Activated T-helper 17 cell treated with anti-CD3 and anti-CD28 coated beads, Interleukin-2, amount 50 U/mL, for 72 hours (primary cell): ENCODE results near the gene PYROXD2. TPM values are rescaled to one million over a fixed set of nuclear protein-coding genes. Genes with fewer than 3 reads are reported as not detected.

Source experiments
- ATAC-seq: fragments of 150-1000 bp; cut with Tn5 transposase; replicated peaks from 2 replicates; pipeline ENCODE4 v1.10.0; 2021; ENCODE audit warnings: mild to moderate bottlenecking, moderate library complexity
- H3K27ac Mint-ChIP-seq: one replicate; pipeline ENCODE4 v1.8.0; 2022; ENCODE audit warnings: mixed read lengths
- H3K27me3 Mint-ChIP-seq: one replicate; pipeline ENCODE4 v1.8.0; 2022; ENCODE audit warnings: mixed read lengths
- H3K36me3 Mint-ChIP-seq: one replicate; pipeline ENCODE4 v1.8.0; 2022; ENCODE audit warnings: low read depth, mild to moderate bottlenecking, mixed read lengths
- H3K4me1 Mint-ChIP-seq: one replicate; pipeline ENCODE4 v1.8.0; 2022; ENCODE audit warnings: mixed read lengths
- H3K4me3 Mint-ChIP-seq: one replicate; pipeline ENCODE4 v1.8.0; 2022; ENCODE audit warnings: mild to moderate bottlenecking, mixed read lengths
- H3K9me3 Mint-ChIP-seq: one replicate; pipeline ENCODE4 v1.8.0; 2022; ENCODE audit warnings: mixed read lengths
- total RNA-seq, 2 donors: library from RNA; stranded (reverse); gene quantifications; one replicate each; pipeline ENCODE4 v1.2.3, GENCODE V29; 2022

Gene PYROXD2
- total RNA-seq, 2 donors from 2014 or later = 5.1 to 7.0 TPM

DNA sequence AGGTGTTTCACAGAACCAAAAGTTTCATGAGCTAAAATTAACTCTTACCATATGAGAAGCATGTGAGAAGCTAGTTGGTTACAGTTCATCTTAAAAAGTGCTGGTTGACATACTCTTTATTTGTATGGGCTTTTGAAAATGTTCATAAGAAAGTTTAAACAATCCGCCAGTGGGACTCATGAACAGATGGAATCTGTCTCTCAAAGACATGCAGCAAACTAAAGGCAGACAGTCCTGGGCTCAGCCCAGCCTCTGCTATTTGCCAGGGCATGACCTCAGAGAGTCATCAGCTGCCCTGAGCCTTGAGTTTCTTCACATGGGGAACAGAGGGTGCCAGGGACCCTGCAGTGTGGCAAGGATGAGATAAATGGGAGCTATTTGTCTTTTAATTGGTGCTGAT lies 3.2 kb downstream of the PYROXD2 start:
- Mint-ChIP-seq H3K27ac (no peak overlapping the region), H3K4me1 (peaks cover 7% of the 10 kb centered on the region), H3K36me3 (peaks cover 2% of the 10 kb centered on the region), H3K9me3 (no peaks in the 10 kb centered on the region), H3K27me3 (no peaks in the 10 kb centered on the region), H3K4me3 (no peak overlapping the region)
- ATAC-seq = no peak

DNA sequence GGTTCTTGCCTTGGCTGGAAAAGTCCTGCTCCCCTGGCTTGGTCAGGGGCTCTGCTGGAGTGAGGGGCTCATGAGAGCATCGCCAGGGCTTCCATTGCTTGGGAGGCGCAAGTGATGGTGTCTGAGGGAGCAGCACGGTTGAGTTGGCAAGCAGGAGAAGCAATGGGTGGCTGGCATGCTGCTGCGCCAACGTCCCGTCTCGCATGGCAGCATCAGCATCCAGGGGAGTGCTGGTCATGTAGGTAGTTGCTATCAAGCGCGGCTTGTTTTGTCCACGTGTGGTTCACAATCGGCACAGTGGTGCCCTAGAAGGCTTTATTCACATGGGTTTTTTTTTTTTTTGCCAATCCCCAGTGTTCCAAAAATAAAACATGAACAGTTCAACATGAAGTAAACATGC lies 3.8 kb downstream of the PYROXD2 start:
- Mint-ChIP-seq H3K27me3 (no peaks in the 10 kb centered on the region), H3K27ac (no peak overlapping the region), H3K4me3 (no peak overlapping the region), H3K9me3 (no peaks in the 10 kb centered on the region), H3K36me3 (no peaks in the 10 kb centered on the region), H3K4me1 (peaks cover 7% of the 10 kb centered on the region)
- ATAC-seq = no peak

DNA sequence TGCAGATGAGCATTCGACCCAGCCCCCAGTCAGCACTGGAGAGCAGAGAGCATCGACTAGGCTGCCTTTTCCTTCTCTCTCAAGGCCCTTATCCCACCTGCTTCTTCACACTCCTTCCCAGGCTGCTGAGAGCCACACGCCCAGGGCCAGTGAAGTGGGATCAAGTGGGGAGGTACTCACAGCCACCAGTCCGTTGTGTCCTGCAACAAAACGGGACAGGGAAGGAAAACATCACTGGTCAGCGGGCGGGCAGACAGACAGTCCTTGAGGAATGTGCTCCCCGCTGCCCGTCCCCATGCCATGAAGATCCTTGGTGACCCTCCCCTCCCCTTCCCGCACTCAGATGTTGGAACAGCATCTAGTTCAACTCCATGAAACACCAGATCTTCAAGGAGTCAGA lies 4.2 kb downstream of the PYROXD2 start:
- no peaks in the 10 kb centered on the region for H3K36me3 Mint-ChIP-seq
- H3K27me3 Mint-ChIP-seq = no peaks in the 10 kb centered on the region
- H3K4me1 Mint-ChIP-seq = peaks cover 7% of the 10 kb centered on the region
- H3K27ac Mint-ChIP-seq = no peak overlapping the region
- no peak overlapping the region for H3K4me3 Mint-ChIP-seq
- H3K9me3 Mint-ChIP-seq = no peaks in the 10 kb centered on the region
- ATAC-seq = no peak

DNA sequence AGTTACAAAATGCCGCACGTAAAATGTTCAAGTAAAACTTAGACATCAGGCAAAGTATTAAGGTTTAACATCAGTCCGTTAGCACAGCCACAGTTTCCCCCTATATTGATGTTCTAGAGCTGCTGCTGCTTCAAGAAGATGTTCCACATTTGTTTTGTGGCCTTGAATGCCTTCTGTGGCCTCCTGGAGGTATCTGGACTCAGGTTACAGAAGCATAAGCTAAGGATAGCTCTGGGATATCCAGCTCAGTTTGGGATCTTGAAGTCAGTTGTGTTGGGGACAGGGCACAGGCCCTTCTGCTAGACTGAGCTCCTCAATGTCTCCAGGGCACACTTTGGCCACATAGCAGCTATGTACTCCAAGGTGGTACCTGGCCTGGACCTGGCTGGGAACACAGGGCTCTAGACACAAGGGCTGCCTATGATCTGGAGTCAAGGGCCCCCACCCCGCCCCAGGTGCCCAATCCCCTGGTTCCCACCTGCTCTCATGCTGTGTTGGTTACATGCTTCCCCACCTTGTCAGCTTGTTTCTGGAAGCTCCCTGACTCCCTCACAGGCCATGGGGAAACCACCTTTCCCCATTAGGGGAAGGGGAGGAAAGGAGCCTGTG lies 4.7 kb downstream of the PYROXD2 start:
- H3K27me3 Mint-ChIP-seq = no peaks in the 10 kb centered on the region
- peaks cover 7% of the 10 kb centered on the region for H3K4me1 Mint-ChIP-seq
- no peaks in the 10 kb centered on the region for H3K9me3 Mint-ChIP-seq
- ATAC-seq = no peak
- no peaks in the 10 kb centered on the region for H3K36me3 Mint-ChIP-seq
- no peak overlapping the region for H3K4me3 Mint-ChIP-seq
- no peak overlapping the region for H3K27ac Mint-ChIP-seq

DNA sequence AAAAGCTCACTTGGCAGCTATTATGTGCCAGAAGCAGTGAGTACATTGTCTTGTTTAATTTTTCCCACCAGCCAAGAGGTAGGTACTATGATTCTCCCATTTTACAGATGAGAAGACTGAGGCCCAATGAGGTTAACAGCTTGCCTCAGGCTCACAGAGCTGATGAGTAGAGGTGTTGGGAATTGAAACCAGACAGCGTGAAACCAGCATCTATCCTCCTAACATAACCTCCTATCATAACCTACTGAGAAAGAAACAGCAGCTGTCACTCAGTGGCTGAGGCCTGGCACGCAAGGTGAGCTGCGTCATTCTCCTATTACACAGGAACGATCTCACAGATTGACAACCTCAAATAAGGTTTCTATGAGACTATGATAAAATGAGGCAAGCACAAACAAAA lies 6.2 kb downstream of the PYROXD2 start:
- H3K4me1 Mint-ChIP-seq = peaks cover 7% of the 10 kb centered on the region
- H3K27me3 Mint-ChIP-seq = no peaks in the 10 kb centered on the region
- peaks cover 2% of the 10 kb centered on the region for H3K36me3 Mint-ChIP-seq
- H3K4me3 Mint-ChIP-seq = no peak overlapping the region
- H3K27ac Mint-ChIP-seq = no peak overlapping the region
- ATAC-seq = no peak
- no peaks in the 10 kb centered on the region for H3K9me3 Mint-ChIP-seq

DNA sequence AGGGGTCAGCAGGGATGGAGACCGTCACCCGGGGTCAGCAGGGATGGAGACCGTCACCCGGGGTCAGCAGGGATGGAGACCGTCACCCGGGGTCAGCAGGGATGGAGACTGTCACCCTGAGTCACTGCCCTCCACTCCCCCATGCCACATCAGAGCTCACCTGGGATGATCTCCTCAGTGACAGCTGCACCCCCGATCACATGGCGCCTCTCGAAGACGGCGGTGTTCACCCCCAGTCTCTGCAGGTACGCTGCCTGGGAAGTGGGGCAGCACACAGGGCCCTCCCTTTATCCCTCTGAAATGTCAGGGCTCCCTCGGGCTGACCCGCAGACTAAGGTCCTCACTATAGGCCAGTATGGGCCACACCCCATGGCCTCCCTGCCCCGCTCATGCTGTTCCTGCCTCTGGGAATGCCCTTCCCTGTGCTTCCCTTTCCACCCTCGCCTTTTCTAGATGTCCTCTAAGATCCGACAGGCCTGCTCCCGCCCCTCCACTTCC lies 7.2 kb downstream of the PYROXD2 start:
- no peak overlapping the region for H3K27ac Mint-ChIP-seq
- H3K9me3 Mint-ChIP-seq = no peaks in the 10 kb centered on the region

DNA sequence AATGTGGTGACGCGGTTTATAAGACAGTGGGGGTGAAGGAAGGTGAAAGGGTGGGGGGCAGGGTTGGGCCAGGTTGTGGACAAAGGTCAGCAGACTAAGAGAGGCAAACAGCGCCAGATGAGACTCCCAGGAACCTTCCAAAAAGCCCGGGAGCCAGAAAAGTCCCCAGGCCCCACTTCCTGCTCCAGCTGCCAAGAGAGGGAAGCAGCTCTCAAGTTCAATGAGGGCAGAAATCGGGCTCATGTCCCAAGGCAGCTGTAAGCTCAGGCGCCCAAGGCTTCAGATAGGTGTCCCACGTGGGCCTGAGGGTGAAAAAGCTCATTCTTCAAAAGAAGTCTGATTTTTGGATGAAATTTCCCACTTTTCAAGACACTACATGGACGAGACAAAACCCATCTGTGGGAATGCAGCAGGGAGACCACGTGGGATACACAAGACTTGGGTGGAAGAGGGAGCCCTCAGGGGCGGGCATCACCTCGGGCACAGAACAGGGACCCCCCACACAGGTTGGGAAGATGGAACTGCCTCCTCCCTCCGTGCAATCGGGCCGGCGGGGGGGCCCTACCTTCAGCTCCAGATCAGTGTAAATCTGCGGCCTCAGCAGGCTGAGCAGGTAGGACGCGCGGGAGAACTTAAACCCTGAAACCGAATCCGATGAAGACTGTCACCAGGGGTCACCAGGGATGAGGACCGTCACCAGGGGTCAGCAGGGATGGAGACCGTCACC lies 7.8 kb downstream of the PYROXD2 start:
- Mint-ChIP-seq H3K27ac (no peak overlapping the region), H3K9me3 (no peaks in the 10 kb centered on the region), H3K4me3 (no peak overlapping the region), H3K27me3 (no peaks in the 10 kb centered on the region), H3K36me3 (peaks cover 12% of the 10 kb centered on the region), H3K4me1 (peaks cover 12% of the 10 kb centered on the region)
- no peak for ATAC-seq

More for the DNA sequence above, 7.2 kb downstream of the PYROXD2 start:
- Mint-ChIP-seq H3K36me3 (peaks cover 7% of the 10 kb centered on the region), H3K4me1 (peaks cover 12% of the 10 kb centered on the region), H3K4me3 (no peak overlapping the region), H3K27me3 (no peaks in the 10 kb centered on the region)
- no peak for ATAC-seq

DNA sequence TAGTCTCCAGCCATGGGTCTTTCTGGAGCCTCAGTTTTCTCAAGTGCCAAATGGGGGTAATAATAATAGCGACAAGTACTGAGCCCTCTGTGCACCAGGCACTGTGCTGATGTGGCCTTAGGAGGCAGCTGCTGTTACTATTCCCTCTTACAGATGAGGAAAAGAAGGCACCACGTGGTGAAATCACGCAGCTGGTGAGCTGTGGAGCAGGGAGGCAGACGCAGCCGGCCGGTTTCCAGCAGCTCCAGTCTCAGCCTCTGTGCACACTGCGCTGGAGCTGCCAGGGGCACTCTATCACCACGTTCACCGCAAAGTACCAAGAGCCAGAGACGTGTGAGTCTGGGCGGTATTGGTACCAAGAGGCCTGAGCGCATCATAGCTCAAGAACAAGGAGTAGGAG lies 9.6 kb downstream of the PYROXD2 start:
- H3K4me3 Mint-ChIP-seq = no peak overlapping the region
- no peaks in the 10 kb centered on the region for H3K27me3 Mint-ChIP-seq
- no peaks in the 10 kb centered on the region for H3K9me3 Mint-ChIP-seq
- no peak overlapping the region for H3K27ac Mint-ChIP-seq
- peaks cover 12% of the 10 kb centered on the region for H3K4me1 Mint-ChIP-seq
- no peak for ATAC-seq
- peaks cover 12% of the 10 kb centered on the region for H3K36me3 Mint-ChIP-seq

DNA sequence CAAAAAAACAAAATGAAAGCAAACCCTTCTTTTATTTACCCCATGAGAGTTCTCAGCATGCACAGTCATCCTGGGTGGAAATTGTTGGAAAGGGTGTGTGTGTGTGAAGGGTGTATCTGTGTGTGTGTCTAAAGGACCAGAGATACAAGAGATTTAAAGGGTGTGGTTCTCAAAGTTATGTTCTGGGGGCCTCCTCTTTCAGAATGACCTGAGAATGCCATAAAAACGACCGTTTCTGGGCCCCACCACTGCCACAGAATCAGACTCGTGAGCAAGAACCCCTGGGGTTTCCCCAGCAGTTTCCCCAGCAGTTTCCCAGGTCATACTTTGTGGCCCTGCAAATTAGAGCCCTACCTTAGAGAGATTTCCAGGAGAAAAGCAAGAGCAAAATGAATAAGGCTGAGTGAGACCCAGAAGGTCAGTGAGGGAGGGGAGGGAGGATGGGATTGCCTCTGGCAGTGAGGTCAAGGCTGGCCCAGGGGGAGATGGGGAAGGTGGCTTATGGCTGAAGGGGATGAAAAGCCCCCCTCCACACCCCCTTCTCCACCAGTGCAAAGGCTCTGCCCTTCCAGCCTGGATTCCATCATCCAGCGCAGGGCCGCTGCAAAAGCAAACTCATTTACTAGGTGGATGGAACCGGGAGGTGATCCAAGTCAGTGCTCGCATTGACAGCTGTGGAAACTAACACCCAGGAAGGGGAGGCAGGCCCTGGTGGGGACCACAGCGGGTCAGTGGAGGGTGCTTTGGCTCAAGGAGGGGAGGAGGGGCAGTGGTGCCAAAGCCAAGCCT lies 10.2 kb downstream of the PYROXD2 start:
- Mint-ChIP-seq H3K27ac (peak overlapping the region; percentile 84), H3K27me3 (no peaks in the 10 kb centered on the region), H3K36me3 (peaks cover 12% of the 10 kb centered on the region), H3K4me1 (peaks cover 12% of the 10 kb centered on the region), H3K9me3 (no peaks in the 10 kb centered on the region), H3K4me3 (peak overlapping the region; percentile 33)
- ATAC-seq = peak; percentile 70

DNA sequence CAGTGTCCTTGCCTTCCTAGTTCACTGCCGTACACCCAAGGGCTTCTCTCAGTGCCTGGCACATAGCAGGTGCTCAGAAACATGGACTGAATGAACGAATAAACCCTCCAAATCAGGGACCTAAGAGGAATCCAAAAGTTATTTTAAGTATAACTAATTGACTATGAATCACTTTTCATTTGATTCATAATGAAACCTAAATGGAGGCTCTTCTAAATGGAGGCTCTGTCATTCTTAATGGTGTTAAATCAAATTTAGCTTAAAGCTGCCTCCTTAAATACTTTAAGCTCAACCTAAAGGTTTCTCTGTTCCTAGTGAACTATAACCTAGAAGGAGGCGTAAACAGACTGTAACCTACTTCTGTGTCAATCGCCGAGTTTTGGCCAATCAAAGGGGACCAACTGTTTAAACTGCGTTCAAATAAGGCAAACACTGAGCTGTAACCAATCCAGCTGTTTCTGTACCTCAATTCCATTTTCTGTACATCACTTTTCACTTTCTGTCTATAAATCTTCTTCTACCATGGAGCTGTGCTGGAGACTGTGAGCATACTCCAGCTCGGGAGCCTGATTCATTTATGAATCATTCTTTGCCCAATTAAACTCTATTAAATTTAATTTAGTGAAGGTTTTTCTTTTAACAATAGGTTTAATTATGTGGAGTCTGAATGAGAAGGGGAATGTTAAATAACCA lies 11.0 kb downstream of the PYROXD2 start:
- H3K4me1 Mint-ChIP-seq = peaks cover 12% of the 10 kb centered on the region
- H3K27ac Mint-ChIP-seq = peak overlapping the region; percentile 84
- H3K27me3 Mint-ChIP-seq = no peaks in the 10 kb centered on the region
- H3K4me3 Mint-ChIP-seq = peak overlapping the region; percentile 33
- peaks cover 12% of the 10 kb centered on the region for H3K36me3 Mint-ChIP-seq
- peak; percentile 59 for ATAC-seq
- no peaks in the 10 kb centered on the region for H3K9me3 Mint-ChIP-seq

DNA sequence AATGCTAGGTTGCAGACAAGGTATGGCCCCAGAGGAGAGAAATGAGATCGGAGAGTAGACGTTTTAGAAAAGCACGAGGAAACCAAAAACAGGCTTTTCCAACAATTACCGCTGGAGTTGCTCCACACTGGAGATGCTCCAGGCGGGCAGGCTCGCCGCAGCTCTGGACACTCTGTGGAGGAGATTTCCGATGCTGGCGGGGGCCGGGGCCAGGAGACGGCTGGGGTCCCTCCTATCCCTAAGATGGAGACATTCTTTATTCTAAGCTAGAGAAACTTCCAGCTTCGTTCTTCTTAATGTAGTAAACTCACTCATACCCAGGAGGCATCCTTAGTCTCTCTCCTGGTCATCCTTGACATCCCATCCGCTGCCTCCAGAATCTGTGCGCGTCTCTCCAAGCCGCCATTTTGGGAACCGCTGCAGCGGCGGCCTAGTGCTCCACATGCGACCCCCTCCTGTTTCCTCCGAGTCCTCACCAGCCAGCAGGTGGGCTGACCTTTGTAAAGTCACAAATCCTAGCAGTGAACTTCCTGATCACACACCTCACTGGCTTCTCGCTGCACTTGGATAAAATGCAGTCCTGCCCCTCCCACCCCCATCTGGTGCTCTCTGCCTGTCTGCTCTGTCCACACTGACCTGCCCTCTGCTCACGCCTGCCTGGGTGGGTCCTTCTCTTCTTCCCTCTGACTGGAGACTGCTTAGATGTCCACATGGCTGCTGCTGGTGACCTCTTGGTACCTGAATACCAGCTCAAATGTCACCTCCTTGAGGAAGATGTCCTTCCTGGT lies 11.9 kb downstream of the PYROXD2 start:
- peak overlapping the region; percentile 84 for H3K27ac Mint-ChIP-seq
- H3K9me3 Mint-ChIP-seq = no peaks in the 10 kb centered on the region
- no peaks in the 10 kb centered on the region for H3K27me3 Mint-ChIP-seq
- H3K4me3 Mint-ChIP-seq = peak overlapping the region; percentile 33
- peaks cover 12% of the 10 kb centered on the region for H3K36me3 Mint-ChIP-seq
- peaks cover 12% of the 10 kb centered on the region for H3K4me1 Mint-ChIP-seq
- ATAC-seq = no peak

DNA sequence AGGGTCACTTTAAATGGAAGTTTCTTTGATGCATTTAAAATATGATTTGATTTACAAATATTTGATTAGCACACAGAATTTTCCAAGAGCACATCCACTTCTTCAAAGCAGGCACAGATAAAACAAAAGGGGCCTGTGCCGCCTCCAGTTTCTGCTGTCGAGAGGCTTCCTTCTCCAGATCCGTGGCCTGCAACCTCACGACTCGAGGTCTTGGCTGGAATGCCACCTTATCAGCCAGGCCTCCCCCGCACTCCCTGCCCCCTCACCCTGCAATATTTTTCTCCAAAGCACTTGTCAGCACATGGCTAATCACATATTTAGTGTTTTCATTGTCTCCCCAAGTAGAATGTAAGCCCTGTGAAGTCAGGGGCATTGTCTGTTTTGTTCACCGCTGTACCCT lies 12.5 kb downstream of the PYROXD2 start:
- Mint-ChIP-seq H3K27me3 (no peaks in the 10 kb centered on the region), H3K4me1 (peaks cover 12% of the 10 kb centered on the region), H3K9me3 (no peaks in the 10 kb centered on the region), H3K4me3 (no peak overlapping the region), H3K36me3 (peaks cover 12% of the 10 kb centered on the region), H3K27ac (no peak overlapping the region)
- no peak for ATAC-seq

DNA sequence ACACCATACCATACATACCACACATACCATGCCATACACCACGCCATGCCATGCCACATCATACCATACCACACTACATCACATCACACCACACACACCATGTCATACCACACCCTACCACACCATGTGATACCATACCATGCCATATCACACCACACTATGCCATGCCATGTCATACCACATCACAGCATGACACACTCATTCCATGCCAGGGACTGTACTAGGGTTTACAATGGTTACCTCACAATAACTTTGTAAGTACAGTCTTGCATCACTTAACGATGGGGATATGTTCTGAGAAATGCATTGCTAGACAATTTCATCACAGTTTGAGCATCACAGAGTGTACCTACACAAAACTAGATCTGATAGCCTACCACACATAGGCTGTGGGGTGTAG lies 14.5 kb downstream of the PYROXD2 start:
- no peak overlapping the region for H3K27ac Mint-ChIP-seq
- H3K27me3 Mint-ChIP-seq = no peaks in the 10 kb centered on the region
- H3K4me3 Mint-ChIP-seq = no peak overlapping the region
- ATAC-seq = peak; percentile 30
- H3K36me3 Mint-ChIP-seq = peaks cover 12% of the 10 kb centered on the region
- H3K4me1 Mint-ChIP-seq = peaks cover 12% of the 10 kb centered on the region
- H3K9me3 Mint-ChIP-seq = no peaks in the 10 kb centered on the region

DNA sequence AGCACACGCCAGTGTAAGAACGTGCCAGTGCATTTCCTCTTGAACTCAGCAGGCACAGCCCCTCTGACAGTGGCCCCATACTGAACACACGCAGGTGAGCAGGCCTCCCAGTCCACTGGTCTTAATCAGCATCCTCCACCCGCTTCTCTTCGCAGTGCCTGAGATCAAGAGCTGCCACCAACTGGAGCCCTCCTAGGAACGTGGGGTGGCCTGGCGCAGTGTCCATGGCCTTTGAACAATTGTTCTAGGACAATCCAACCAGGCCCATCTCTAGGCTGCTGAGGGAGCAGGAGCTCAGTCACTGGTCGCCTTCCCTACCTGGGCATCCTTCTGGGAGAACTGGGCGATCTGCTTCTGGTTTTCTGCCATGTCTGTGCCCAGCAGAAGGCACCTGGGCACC lies 15.2 kb downstream of the PYROXD2 start:
- ATAC-seq = no peak
- no peaks in the 10 kb centered on the region for H3K9me3 Mint-ChIP-seq
- no peaks in the 10 kb centered on the region for H3K27me3 Mint-ChIP-seq
- H3K4me1 Mint-ChIP-seq = peaks cover 10% of the 10 kb centered on the region
- H3K36me3 Mint-ChIP-seq = peaks cover 12% of the 10 kb centered on the region
- no peak overlapping the region for H3K27ac Mint-ChIP-seq
- H3K4me3 Mint-ChIP-seq = no peak overlapping the region
